Measurements from ENCODE around the gene AFAP1.

The AFAP1 gene

DNA sequence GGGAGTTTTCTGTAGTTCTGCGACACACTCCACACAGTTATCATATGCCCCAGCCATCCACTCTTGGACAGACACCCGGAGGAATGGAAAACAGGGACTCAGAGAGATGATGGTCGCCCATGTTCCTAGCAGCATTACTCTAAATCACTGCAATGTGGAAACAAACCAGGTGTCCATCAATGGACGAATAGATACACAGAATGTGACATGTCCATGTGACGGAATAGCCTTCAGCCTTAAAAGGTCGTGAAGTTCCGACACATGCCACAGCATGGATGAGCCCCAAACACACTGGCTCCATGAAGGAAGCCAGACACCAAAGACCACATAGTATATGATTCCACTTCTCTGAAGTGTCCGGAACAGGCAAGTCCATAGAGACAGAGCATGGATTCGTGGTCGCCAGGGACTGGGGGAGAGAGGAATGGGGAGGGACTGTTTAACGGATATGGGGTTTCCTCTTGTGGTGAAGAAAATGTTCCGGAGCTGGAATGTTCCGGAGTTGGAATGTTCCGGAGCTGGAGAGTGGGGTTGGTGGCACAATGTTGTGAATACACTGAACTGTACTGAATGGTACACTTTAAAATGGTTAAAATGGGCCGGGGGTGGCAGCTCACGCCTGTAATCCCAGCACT lies 28.7 kb upstream of the AFAP1 start:
- no peak for DNase-seq

DNA sequence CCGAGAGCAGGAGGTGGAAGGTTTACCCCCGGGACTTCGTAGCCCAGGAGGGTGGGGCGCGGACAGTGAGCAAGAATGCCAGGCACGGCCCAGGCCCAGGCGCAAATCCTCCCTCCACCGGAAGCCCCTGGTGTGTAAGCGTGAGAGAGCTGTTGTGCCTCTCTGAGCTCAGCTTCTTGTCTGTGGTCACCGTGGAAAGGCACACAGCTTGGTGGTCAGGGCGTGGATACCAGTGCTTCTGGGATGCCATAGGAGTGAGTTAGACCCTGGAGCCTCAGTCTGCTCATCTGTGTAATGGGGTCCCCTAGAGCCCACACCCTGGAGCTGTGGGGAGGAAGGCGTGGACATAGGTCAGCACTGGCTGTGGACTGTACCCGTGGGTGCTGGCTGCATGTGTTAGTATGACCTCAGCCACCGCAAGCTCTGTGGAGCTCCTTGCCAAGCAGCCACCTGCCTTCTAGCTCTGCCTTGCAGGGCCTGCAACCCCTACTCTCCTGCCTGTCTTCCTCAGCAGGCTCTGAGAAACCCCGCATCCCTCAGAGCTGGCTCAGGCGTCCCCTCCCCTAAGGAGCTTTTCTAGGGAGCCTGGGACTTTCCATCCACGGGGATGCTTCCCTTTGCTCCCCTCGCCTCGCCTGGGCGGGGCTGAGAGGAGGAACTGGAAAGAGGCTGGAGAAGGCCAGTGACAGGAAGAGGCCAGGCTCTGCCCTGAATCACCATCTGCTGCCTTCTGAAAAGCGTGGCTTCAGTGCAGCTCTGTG lies 28.0 kb upstream of the AFAP1 start:
- DNase-seq = no peak

- no peak for DNase-seq
These were observed 27.4 kb upstream of the AFAP1 start for GRCh38 chr4:7967063-7967440.

- DNase-seq = no peak
These were observed 26.8 kb upstream of the AFAP1 start for GRCh38 chr4:7966281-7967062.

DNA sequence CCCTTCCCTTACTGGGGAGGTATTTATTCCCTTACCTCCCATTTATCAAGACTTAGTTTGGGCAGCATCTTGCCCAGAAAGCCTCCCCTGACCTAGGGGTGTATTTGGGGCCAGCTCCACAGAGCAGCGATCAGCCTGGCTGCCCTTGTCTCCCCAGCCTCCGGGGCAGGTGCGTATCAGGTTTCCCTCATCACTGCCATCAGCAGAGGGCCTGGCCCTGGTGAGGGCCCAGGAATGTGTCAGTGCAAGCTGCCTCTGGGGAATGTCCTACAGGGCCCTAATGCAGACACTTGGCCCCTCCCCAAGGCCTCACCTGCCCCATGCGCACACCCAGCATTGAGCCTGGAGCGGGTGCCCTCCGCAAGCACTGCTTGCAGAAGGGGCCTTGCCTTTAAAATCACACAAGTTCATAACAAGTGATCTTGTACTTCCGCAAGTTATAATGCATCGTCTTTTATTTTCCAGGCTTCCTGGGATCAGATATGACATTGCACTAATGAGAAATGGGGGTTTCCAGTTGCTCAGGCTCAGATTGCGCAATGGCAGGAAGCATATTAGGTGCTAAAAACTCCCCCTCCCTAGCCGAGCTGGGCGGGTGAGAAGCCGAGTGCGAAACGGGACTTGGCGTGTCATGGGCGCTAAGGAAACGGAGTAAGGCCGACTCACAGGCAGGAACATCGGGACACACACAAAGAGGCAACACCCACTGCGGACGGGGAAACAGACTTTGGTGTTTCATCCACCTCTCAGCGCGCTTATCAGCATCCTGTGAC lies 25.4 kb upstream of the AFAP1 start:
- DNase-seq = no peak

GRCh38 chr4:7964459-7964858 lies 24.8 kb upstream of the AFAP1 start:
- DNase-seq = no peak

GRCh38 chr4:7963691-7964090 lies 24.0 kb upstream of the AFAP1 start:
- DNase-seq = no peak

- no peak for DNase-seq
These were observed 23.2 kb upstream of the AFAP1 start for GRCh38 chr4:7962609-7963508.

- no peak for DNase-seq
These were observed 21.4 kb upstream of the AFAP1 start for GRCh38 chr4:7960790-7961655.

DNA sequence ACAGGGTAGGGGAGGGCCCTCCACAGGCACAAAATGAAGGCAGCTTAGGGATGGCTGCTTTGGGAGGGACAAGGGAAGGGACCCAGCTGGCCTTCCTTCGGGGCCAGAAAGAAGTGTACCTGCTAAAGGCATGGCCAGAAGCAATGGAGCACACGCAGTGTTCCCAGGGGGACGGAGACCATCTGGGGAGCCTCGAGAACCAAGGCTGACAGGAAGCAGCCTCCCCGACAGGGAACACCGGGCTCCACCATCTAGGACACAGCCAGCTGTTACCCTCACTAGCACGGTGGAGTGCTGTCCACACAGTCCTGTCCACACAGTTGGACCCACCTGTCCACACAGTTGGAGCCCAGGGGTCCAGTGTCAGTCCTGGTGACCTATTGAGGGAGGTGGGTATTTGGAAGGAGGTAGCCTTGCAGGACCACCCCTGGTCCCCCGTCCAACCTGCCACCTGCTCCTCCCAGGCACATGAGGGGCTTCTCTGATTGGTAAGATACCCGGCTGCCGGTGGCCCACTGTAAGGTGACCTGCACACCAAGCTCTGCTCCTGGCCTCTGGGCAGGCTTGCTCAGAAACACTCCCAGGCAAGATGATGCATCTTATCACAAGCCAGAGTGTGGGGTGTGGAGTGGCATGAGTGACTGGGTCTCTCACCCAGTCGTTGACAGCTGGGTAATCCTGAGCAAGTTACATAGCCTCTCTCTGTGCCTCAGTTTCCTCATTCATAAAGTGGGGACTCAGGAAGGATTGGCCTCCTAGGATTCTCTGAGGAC lies 20.5 kb upstream of the AFAP1 start:
- no peak for DNase-seq

DNA sequence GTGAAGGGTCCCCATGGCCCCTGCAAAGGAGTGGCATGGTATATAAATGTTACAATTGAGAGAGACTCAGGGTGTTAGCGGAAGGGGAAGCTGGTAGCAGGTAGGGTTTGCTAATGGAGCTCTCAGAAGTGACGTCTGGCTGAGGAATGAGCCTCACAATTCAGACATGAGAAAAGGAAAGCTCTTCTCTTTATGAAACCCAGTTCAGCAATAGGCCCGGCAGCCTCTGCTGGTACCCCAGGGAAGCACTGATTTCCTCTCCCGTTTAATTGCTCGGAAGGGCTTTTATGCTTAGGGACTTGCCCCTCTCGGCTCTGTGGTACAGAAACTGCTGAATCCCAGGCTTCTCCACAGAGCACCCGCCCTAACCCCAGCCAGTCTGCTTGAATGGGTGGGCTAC lies 19.4 kb upstream of the AFAP1 start:
- DNase-seq = no peak

- no peak for DNase-seq
These were observed 17.4 kb upstream of the AFAP1 start for GRCh38 chr4:7956934-7957656.

GRCh38 chr4:7956270-7956808 lies 16.7 kb upstream of the AFAP1 start:
- DNase-seq = no peak

DNA sequence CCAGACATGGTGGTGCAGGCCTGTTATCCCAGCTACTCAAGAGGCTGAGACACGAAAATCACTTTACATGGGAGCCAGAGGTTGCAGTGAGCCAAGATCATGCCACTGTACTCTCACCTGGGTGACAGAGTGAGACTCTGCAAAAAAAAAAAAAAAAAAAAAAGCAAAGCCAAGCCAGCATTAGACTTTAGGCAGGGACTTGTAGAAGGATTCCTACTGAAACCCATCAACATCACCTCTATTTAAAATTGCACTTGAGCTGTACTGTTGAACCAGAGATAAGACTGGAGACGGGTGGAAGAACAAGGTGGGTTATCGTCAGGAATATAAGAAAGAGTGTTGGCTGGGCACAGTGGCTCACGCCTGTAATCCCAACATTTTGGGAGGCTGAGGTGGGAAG lies 15.7 kb upstream of the AFAP1 start:
- no peak for DNase-seq

GRCh38 chr4:7952615-7953014 lies 13.0 kb upstream of the AFAP1 start:
- DNase-seq = no peak

DNA sequence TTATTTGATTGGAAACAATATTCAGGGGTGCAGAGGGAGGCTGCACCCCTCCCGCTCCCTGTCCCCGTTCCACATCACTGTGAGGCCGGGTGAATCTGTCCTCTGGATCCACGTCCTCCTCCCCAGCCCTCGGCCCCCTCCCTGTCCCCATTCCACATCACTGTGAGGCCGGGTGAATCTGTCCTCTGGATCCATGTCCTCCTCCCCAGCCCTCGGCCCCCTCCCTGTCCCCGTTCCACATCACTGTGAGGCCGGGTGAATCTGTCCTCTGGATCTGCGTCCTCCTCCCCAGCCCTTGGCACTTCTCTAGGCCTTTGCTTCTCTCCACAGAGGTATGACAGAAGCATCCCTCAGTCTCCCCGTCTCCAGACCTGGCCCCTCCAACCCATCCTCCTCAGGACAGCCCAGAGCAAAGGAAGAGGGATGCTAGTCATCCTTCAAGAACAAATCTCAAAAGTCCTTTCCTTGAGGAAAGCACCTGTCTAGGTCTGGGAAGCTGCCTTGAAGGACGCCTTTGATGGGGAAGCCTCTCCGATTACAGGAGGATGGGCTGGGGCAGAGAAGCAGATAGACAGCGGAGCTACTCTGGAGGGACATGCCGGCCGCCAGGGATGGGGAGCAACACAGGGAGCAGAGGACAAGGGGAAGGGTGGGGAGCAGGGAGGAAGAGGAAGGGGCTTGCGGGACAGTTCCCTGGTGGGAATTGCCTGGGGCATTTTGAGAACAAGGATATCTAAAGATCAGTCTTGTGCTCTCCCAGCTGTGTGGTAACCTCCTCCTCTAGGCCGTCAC lies 10.8 kb upstream of the AFAP1 start:
- no peak for DNase-seq

- no peak for DNase-seq
These were observed 10.1 kb upstream of the AFAP1 start for GRCh38 chr4:7949759-7950158.

GRCh38 chr4:7947927-7948326 lies 8.3 kb upstream of the AFAP1 start:
- DNase-seq = no peak

Data from activated gamma-delta T cell treated with Interleukin-2 at 50 U/mL for 16 hours (primary cell).